ENCODE measurements around the gene CLIC4.

- TF ChIP-seq CREB1 (IDR thresholded peaks at IDR 0.05) (no peak), CREB1 (CRISPR knock-in tag; IDR thresholded peaks at IDR 0.05) (no peak), PKNOX1 (IDR thresholded peaks at IDR 0.05) (no peak), CBX3 (IDR thresholded peaks at IDR 0.05; ENCODE audit: borderline replicate concordance in 1 of 2, low read length in 2 of 2) (no peak), MAX (CRISPR knock-in tag; IDR thresholded peaks at IDR 0.05) (no peak), MAZ (CRISPR knock-in tag; conservative IDR thresholded peaks at IDR 0.05 in 1 of 2, IDR thresholded peaks at IDR 0.05 in 1 of 2) (no peak), YY1 (IDR thresholded peaks at IDR 0.05; ENCODE audit: borderline replicate concordance in 1 of 3, control insufficient read depth in 1 of 3, extremely low read depth in 1 of 3, insufficient read depth in 3 of 3, insufficient read length in 1 of 3, insufficient replicate concordance in 2 of 3, low read depth in 1 of 3, low read length in 2 of 3) (no peak), NCOR1 (IDR thresholded peaks at IDR 0.05) (no peak), E2F1 (CRISPR knock-in tag; IDR thresholded peaks at IDR 0.05) (no peak), HNRNPL (IDR thresholded peaks at IDR 0.05; ENCODE audit: low read depth, low read length) (no peak)
Measured at GRCh38 chr1:24783713-24784112, 38.5 kb downstream of the CLIC4 start.

Data from K562 (cell line).